Dedifferentiated amniotic fluid mesenchymal stem cell (primary cell): ENCODE measurements around the gene PXDN.
A peak's percentile ranks its signal among the peaks of the same experiment; 100 is the strongest.

Experiments
- DNase-seq: peaks from one replicate; pipeline ENCODE4 v3.0.0-alpha.2; 2016; ENCODE audit errors: extremely low spot score

The PXDN gene

GRCh38 chr2:1755436-1756191 is 11.3 kb upstream of the PXDN start:
- no peak for DNase-seq

GRCh38 chr2:1754461-1755170 is 10.3 kb upstream of the PXDN start:
- no peak for DNase-seq

DNA sequence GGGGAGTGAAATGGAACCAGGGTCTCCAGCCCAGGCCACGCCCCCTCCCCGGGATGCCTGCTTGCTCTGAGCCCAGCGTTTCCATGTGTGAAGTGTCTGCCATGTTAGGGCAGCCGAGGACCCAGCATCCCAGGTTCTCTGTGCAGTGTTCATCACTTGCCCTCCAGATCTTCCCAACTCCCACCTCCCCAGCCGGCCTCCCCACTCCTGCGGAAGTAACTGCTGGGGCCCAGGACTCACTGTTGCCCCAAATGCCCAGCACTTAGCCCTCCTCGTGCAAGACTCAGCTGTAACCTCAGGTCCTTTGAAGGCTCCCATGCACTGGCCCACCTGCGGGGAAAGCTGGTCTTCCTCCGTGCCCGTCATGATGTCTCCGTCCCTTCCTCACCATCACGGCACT is 9.7 kb upstream of the PXDN start:
- DNase-seq: no peak

DNA sequence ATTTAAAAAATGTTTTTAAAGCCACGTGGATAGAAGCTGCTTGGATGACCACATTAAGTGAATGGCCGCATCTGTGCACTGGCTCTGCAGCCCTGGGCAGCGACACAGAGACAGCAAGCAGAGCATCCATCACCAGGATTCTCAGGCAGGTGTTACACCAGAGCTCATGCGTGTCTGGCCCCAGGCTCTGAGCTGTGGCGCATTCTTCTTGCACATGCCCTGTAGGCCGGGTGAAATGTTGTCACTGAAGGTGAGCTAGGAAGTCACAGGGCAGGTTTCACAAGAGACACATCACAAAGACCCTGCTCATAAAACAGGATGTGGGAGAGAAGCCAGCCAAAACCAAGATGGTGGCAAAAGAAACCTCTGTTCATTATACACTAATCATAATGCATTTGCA is 8.4 kb upstream of the PXDN start:
- no peak for DNase-seq

DNA sequence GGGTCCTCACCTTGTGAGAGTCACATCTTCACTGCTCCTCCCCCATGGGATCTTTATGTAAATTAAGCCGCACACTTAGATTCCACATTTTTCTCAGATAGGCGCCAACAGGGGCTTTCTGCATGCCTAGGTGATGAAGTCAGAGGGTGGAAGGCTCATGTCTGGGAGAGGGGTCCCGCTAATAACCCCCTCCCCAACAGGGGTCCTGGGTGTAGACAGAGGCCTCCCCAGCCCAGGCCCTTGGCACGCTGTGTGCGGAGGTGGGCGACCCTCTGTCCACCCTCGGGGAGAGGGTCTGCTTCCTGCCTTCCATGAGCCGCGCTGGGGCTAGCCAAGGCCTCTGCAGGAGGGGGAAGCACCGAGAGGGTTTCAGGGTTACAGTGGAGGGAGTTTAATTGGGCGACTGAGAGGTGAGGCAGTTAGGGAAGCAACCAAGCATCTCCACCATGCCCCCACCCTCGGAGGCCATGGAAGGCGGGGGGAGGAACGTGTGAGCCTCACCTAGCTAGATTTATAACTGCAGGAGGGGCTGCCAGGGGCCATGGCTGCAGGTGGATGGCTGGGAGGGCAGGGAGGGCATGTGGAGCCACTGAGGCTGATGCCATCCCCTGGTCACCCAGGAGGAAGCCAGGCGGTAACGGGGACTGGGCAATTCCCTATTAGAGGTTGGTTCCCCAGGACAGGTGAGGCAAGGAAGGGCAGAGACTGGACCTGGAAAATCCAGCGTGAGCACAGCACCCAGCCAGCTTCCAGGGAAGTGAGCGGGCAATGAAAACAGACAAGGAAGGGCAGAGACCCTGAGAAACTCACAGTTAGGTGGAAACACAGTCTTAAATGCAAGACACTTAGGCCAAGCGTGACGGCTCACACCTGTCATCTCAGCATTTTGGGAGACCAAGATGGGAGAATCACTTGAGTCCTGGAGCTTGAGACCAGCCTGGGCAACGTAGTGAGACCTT is 7.7 kb upstream of the PXDN start:
- no peak for DNase-seq

DNA sequence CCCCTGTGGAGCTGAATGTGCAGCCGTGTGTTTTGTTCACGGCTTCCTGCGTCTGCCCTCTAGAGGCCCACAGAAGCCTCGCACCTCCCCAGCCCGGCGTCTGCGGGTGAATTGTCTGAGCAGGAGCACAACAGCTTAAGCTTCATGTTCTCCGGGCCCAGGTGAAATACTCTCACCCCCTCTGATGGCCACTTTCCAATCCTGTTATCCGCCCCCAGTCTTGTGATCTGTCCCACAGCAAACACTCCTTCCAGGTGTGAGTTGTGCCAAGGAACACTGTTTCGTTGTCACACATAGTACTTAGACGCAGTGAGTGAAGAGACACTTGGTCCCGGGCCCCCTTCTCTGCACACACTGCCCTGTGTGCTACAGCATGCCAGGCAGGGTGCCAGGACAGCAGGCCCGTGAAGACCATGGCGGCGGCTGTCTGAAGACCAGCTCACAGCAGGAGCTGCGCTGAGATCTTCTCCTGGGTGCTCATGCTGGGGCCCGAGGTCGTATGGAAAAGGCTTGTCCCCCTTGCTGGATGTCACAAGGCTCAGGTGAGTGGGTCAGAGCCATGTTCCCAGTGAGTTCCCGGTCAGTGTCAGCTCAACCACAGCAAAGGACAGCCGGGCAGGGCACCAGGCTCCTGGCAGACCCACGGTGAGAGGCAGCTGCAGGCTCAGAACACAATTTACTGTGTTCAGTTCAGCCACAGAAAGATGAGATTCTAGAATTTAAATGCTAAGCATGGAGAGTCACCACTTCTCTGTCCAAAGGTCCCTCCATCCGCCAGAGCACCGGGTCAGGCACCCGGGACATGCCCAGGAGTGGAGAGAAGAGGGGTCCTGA is 6.8 kb upstream of the PXDN start:
- DNase-seq: peak; percentile 81

- DNase-seq: no peak
These were observed 6.1 kb upstream of the PXDN start for GRCh38 chr2:1750270-1750932.

GRCh38 chr2:1749489-1750119 is 5.3 kb upstream of the PXDN start:
- no peak for DNase-seq

- DNase-seq: no peak
These were observed 4.6 kb upstream of the PXDN start for GRCh38 chr2:1748741-1749488.

DNA sequence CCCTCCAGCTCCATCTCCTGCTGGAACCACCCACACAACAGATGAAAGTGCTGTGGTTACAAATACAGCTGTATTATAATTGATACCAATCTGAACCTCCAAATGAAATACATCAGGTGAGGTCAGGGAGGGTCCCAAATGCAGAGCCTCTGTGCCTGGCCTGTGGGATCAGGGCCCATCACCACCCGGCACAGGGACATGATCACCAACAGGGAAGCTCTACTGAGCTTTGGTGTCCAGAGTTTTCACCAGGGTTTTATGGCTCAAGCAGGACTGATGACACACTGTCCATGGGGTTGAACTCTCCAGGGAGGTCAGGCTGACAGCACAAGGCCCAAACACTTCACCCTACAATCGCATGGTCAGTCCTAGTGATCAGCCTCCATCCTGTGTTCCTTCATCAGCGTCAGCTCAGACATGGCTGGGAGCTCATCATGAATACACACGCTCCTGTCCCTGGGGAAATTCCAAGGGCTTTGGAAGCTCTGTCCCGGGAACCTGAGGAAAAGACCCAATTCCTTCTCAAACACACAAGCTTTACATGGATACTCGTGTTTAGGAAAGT is 3.9 kb upstream of the PXDN start:
- no peak for DNase-seq

DNA sequence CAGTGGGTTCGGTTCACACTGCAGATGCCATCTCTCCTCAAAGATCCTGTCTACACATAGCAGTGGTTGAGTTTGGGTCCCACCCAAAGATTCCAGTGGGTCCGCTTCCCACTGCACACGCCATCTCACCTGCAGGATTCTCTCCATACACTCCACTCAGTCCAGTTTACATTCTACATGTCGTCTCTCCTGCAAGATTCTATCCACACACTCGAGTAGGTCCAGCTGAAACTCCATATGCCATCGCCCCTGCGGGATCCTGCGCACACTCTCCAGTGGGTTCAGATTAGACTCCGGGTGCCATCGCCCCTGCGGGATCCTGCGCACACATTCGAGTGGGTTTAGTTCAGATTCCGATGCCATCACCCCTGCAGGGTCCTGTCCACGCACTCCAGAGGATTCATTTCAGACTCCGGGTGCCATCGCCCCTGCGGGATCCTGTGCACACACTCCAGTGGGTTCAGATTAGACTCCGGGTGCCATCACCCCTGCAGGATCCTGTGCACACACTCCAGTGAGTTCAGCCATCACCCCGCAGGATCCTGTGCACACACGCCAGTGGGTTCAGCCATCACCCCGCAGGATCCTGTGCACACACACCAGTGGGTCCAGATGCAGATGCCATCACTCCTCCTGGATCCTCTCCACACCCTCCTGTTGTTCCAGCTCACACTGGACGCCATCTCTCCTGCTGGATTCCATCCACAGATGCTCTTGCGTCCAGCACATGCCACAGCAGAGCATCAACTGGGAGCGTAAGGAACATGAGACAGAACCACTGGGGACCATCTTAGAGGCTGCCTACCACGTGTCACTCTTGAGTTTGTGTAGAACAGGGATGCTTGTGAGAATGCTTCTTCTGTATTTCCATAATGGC is 3.0 kb upstream of the PXDN start:
- no peak for DNase-seq

GRCh38 chr2:1746174-1747064 is 2.1 kb upstream of the PXDN start:
- DNase-seq: no peak

- DNase-seq: no peak
These were observed 1.1 kb upstream of the PXDN start for GRCh38 chr2:1745171-1746023.

DNA sequence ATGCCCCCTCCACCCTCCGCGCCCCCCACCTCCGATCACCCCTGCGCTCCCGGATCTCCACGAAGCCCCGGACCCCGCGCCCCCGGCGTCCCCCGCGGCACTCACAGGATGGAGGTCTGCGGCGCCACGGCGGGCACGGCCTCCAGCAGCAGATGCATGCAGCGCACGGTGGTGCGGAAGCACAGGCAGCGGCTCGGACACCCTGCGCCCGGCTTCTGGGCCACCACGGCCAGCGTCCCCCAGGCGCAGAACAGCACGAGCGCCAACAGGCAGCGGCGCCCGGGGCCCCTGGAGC is 217 bp downstream of the PXDN start:
- DNase-seq: no peak

DNA sequence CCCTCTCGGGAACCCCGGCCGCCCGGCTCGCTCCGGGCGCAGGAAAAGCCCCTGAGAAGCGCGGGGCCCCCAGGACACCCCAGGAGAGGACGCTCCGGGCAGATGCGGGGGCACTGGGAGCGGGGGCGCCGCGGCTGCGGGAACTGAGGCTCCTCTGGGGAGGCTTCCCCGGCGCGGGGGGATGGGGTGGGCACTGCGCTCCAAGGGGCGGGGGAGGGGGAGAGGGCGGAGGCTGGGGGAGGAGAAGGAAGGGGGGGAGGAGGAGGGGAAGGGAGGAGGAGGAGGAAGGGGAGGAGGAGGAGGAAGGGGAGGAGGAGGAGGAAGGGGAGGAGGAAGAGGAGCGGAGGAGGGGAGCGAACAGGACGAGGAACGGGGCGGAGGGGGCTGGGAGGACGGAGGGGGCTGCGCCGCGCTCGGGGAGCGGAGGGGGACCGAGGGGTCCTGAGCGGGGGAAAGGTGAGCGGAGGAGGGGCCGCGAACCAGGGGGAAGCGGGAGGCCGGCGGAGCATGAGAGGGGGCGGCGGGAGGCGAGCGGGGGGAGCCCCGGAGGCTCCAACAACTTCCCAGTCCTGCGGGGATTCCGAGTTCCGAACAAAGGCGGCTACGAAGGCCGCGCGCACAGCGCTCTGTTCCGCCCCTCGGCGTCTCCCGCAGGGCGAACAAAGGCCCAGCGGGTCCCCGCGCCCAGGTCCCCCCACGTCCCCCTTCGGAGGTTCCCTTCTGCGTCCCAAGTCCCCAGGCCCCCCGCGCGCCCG is 742 bp downstream of the PXDN start:
- no peak for DNase-seq
